IMR-90 (cell line): ENCODE results near the gene SMIM41. TPM values are rescaled to one million over a fixed set of nuclear protein-coding genes. Genes with fewer than 3 reads are reported as not detected.

Experiments used
- ATAC-seq: fragments of 200-7000 bp; cut with Tn5 transposase; 2 replicates; pipeline ENCODE4 v1.9.1; 2020; ENCODE audit warnings: low read depth, mild to moderate bottlenecking, moderate library complexity
- BruUV-seq: library from RNA; stranded (reverse); fragments of 400-500 nt; replicated peaks from 2 replicates; lab custom pipeline; 2021; lab: Mats Ljungman, UMichigan
- CTCF ChIA-PET: fragments of 300-600 bp; formaldehyde crosslinking; extraction: SDS; loops from one replicate; lab custom pipeline; 2021; ENCODE audit warnings: antibody characterized with exemption; lab: Yijun Ruan, JAX
- POLR2A ChIA-PET: fragments of 300-600 bp; sonication (Branson Sonifier 250); formaldehyde crosslinking; loops from one replicate; lab custom pipeline; 2022; ENCODE audit warnings: antibody characterized with exemption; ENCODE audit not compliant: unreplicated experiment; lab: Charles Lee
- DNase-seq: peaks from one replicate; pipeline ENCODE4 v3.0.0; 2013
- H2AFZ ChIP-seq: replicated peaks from 2 replicates; pipeline ENCODE3; 2013; ENCODE audit warnings: low read length, mild to moderate bottlenecking; ENCODE audit not compliant: poor library complexity
- H2AK5ac ChIP-seq: 2 replicates; pipeline ENCODE4 v1.6.1; 2013; ENCODE audit warnings: low read depth, low read length, inconsistent platforms
- H2AK9ac ChIP-seq: replicated peaks from 2 replicates; pipeline ENCODE3; 2013; ENCODE audit warnings: mild to moderate bottlenecking, low read depth, low read length, moderate library complexity; ENCODE audit not compliant: poor library complexity
- H2BK120ac ChIP-seq: 2 replicates; pipeline ENCODE4 v1.6.1; 2013; ENCODE audit warnings: low read depth, low read length, inconsistent platforms
- H2BK15ac ChIP-seq: 3 replicates; pipeline ENCODE4 v1.6.1; 2013; ENCODE audit warnings: low read depth, low read length, inconsistent platforms
- H2BK20ac ChIP-seq: 2 replicates; pipeline ENCODE4 v1.6.1; 2013; ENCODE audit warnings: low read depth, mild to moderate bottlenecking, inconsistent platforms, low read length, moderate library complexity
- H2BK5ac ChIP-seq: 2 replicates; pipeline ENCODE4 v1.6.1; 2013; ENCODE audit warnings: mild to moderate bottlenecking, low read depth, low read length, inconsistent platforms; ENCODE audit not compliant: poor library complexity, severe bottlenecking
- H3K14ac ChIP-seq: replicated peaks from 2 replicates; pipeline ENCODE4 v1.6.1; 2013; ENCODE audit warnings: low read depth, low read length, inconsistent platforms
- H3K18ac ChIP-seq: 2 replicates; pipeline ENCODE4 v1.6.1; 2013; ENCODE audit warnings: low read depth, low read length, control low read depth
- H3K23ac ChIP-seq: 2 replicates; pipeline ENCODE4 v1.6.1; 2013; ENCODE audit warnings: low read depth, low read length, inconsistent platforms
- H3K27ac ChIP-seq: 2 replicates; pipeline ENCODE4 v1.5.1; 2013; ENCODE audit warnings: mild to moderate bottlenecking, control low read depth, low read length; ENCODE audit not compliant: insufficient read depth
- H3K27me3 ChIP-seq: 2 replicates; pipeline ENCODE4 v1.6.1; 2013; ENCODE audit warnings: low read length; ENCODE audit not compliant: control insufficient read depth, insufficient read depth
- H3K36me3 ChIP-seq: 2 replicates; pipeline ENCODE4 v1.6.1; 2013; ENCODE audit warnings: low read length, mixed read lengths; ENCODE audit not compliant: control insufficient read depth, insufficient read depth
- H3K4ac ChIP-seq: 2 replicates; pipeline ENCODE4 v1.6.1; 2013; ENCODE audit warnings: low read depth, low read length, inconsistent platforms
- H3K4me1 ChIP-seq: 2 replicates; pipeline ENCODE4 v1.6.1; 2013; ENCODE audit warnings: low read length, mixed read lengths; ENCODE audit not compliant: control insufficient read depth, insufficient read depth
- H3K4me2 ChIP-seq: 2 replicates; pipeline ENCODE4 v1.6.1; 2013; ENCODE audit warnings: low read depth, mild to moderate bottlenecking, control low read depth, low read length, moderate library complexity
- H3K4me3 ChIP-seq: 2 replicates; pipeline ENCODE4 v1.5.1; 2013; ENCODE audit warnings: low read depth, mild to moderate bottlenecking, control low read depth, low read length, moderate library complexity; ENCODE audit not compliant: insufficient read depth
- H3K56ac ChIP-seq: 2 replicates; pipeline ENCODE4 v1.6.1; 2013; ENCODE audit warnings: low read length, inconsistent platforms; ENCODE audit not compliant: insufficient read depth; ENCODE audit errors: extremely low read depth
- H3K79me1 ChIP-seq, 2 experiments: 2 replicates each; pipeline ENCODE4 v1.6.1; 2013; ENCODE audit warnings: low read length in 2 of 2, inconsistent platforms in 1 of 2, low read depth in 1 of 2
- H3K9ac ChIP-seq: 2 replicates; pipeline ENCODE4 v1.6.1; 2013; ENCODE audit warnings: low read depth, low read length, control low read depth
- H3K9me1 ChIP-seq: 2 replicates; pipeline ENCODE4 v1.6.1; 2013; ENCODE audit warnings: low read length, inconsistent platforms; ENCODE audit not compliant: insufficient read depth
- H3K9me3 ChIP-seq: 2 replicates; pipeline ENCODE4 v1.6.1; 2013; ENCODE audit warnings: low read length; ENCODE audit not compliant: control insufficient read depth, insufficient read depth
- H4K20me1 ChIP-seq: 2 replicates; pipeline ENCODE4 v1.6.1; 2013; ENCODE audit warnings: low read length, inconsistent platforms; ENCODE audit not compliant: insufficient read depth
- H4K5ac ChIP-seq: 2 replicates; pipeline ENCODE4 v1.6.1; 2013; ENCODE audit warnings: mild to moderate bottlenecking, low read depth, low read length, control low read depth
- H4K8ac ChIP-seq, 2 experiments: 2 replicates each; pipeline ENCODE4 v1.6.1; 2013; ENCODE audit warnings: low read depth in 2 of 2, low read length in 2 of 2, control low read depth in 1 of 2, inconsistent platforms in 1 of 2
- H4K91ac ChIP-seq: 2 replicates; pipeline ENCODE4 v1.6.1; 2013; ENCODE audit warnings: low read depth, low read length, inconsistent platforms; ENCODE audit not compliant: insufficient read depth
- CEBPB ChIP-seq: IDR thresholded peaks from 2 replicates; pipeline ENCODE4 v1.6.1; 2012; ENCODE audit warnings: low read depth, low read length, improper control_type of control experiment
- ELK1 ChIP-seq: fragments of 150-350 bp; IDR thresholded peaks from 2 replicates; pipeline ENCODE4 v1.6.1; 2016; ENCODE audit warnings: low read depth, mild to moderate bottlenecking, low read length, moderate library complexity, borderline replicate concordance
- MAFK ChIP-seq: IDR thresholded peaks from 2 replicates; pipeline ENCODE4 v1.6.1; 2012; ENCODE audit warnings: low read depth, low read length, improper control_type of control experiment
- MAZ ChIP-seq: IDR thresholded peaks from 2 replicates; pipeline ENCODE4 v1.6.1; 2012; ENCODE audit warnings: low read depth, mild to moderate bottlenecking, low read length, improper control_type of control experiment, moderate library complexity, borderline replicate concordance
- POLR2A ChIP-seq: IDR thresholded peaks from 2 replicates; pipeline ENCODE4 v1.6.1; 2012; ENCODE audit warnings: mild to moderate bottlenecking, low read depth, low read length
- RAD21 ChIP-seq: IDR thresholded peaks from 2 replicates; pipeline ENCODE4 v1.6.1; 2012; ENCODE audit warnings: low read length, improper control_type of control experiment
- RFX5 ChIP-seq: IDR thresholded peaks from 2 replicates; pipeline ENCODE4 v1.8.0; 2012; ENCODE audit warnings: low read depth, mild to moderate bottlenecking, low read length, moderate library complexity
- WGBS, 2 experiments: methylation state at CpG; one replicate each; pipeline versions ENCODE4 v1.1.5 to v1.1.7; 2013; ENCODE audit warnings: missing lambda C conversion rate in 2 of 2; ENCODE audit not compliant: insufficient read length in 1 of 2; ENCODE audit errors: extremely low coverage in 2 of 2; 5-methylcytosine and 5-hydroxymethylcytosine counted together
- dilution Hi-C: fragments of 300-500 bp; cut with HindIII; formaldehyde crosslinking; loops from one replicate; pipeline ENCODE4 v1.14.3; 2018; ENCODE audit warnings: low sequenced_read_pairs; ENCODE audit not compliant: unreplicated experiment
- in situ Hi-C: fragments of 300-500 bp; cut with MboI; formaldehyde crosslinking; loops from 3 replicates; pipeline ENCODE4 v1.14.3; 2019; ENCODE audit warnings: low sequenced_read_pairs, inconsistent platforms, mixed read lengths
- intact Hi-C: fragments of 100-400 bp; cut with micrococcal nuclease; formaldehyde crosslinking; loops from 2 replicates; pipeline ENCODE4 v1.10.0; 2022
- polyA plus RNA-seq, 3 experiments: library from polyadenylated mRNA; depleted of rRNA; stranded (reverse); fragments of >200 nt; gene quantifications; 2 replicates each; pipeline ENCODE4 v1.2.3, GENCODE V29; 2012; ENCODE audit warnings: low replicate concordance in 1 of 3
- total RNA-seq: library from RNA; depleted of rRNA; stranded (reverse); fragments of >200 nt; gene quantifications from 2 replicates; pipeline ENCODE4 v1.2.3, GENCODE V29; 2012
- TF ChIP-seq, protein P1 (sequence below): fragments of 150-350 bp; IDR thresholded peaks from 2 replicates; pipeline ENCODE4 v1.6.1; 2017; ENCODE audit warnings: mild to moderate bottlenecking, antibody characterized with exemption, low read length, low read depth
- TF ChIP-seq, protein P2 (sequence below): conservative IDR thresholded peaks from 2 replicates; pipeline ENCODE4 v1.5.1; 2012; ENCODE audit warnings: mild to moderate bottlenecking, low read depth, low read length, improper control_type of control experiment

SMIM41 gene
- total and polyA plus RNA-seq, 2 of the 4 experiments (the other 2 are of a cell fraction) = not detected

DNA sequence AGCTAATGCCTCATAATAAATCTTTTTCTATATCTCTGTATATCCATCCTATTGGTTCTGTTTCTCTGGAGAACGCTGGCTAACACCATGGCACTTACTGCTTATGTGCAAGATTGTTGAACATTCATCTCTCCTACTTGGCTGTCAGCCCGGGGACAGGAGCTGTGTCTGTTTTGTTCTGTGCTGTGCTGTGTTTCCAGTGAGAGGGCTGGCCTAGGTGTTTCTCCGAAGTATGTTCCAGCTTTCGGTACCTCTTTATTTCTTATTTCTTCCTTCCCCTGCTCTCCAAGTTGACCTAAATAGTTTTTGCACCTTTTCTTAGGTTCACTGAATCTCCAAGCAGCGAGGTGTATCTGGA lies 47.1 kb upstream of the SMIM41 start:
- H2AK5ac ChIP-seq = 0 out of 2 replicates have a peak overlapping the region, but pooled peaks have one; percentile 3
- H3K36me3 ChIP-seq = no peaks in the 10 kb centered on the region
- peak overlapping the region; percentile 20; the same call in 1 of the 2 replicates for H3K4me3 ChIP-seq
- peak overlapping the region; percentile 11 for H2BK5ac ChIP-seq
- peaks cover 0 to 11% of the 10 kb centered on the region in 2 experiments; a peak in 2 of 4 replicates for H3K79me1 ChIP-seq
- ATAC-seq = peak; percentile 44
- H3K27me3 ChIP-seq = no peaks in the 10 kb centered on the region
- peak; percentile 80 for DNase-seq
- 0 out of 2 replicates have a peak overlapping the region, but pooled peaks have one; percentile 25 for H3K27ac ChIP-seq
- H4K5ac ChIP-seq = no peak overlapping the region
- peaks cover 8% of the 10 kb centered on the region for H3K4me1 ChIP-seq
- H3K9me3 ChIP-seq = no peaks in the 10 kb centered on the region
- 0 out of 2 replicates have a peak overlapping the region, but pooled peaks have one; percentile 12 for H2BK20ac ChIP-seq
- no CpG with 5 or more reads among the region's 5 CpGs for WGBS, 2 experiments
- TF ChIP-seq MAFK = no peak
- TF ChIP-seq, protein P1, sequence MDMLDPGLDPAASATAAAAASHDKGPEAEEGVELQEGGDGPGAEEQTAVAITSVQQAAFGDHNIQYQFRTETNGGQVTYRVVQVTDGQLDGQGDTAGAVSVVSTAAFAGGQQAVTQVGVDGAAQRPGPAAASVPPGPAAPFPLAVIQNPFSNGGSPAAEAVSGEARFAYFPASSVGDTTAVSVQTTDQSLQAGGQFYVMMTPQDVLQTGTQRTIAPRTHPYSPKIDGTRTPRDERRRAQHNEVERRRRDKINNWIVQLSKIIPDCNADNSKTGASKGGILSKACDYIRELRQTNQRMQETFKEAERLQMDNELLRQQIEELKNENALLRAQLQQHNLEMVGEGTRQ = no peak
- no peak for TF ChIP-seq RFX5
- TF ChIP-seq, protein P2, sequence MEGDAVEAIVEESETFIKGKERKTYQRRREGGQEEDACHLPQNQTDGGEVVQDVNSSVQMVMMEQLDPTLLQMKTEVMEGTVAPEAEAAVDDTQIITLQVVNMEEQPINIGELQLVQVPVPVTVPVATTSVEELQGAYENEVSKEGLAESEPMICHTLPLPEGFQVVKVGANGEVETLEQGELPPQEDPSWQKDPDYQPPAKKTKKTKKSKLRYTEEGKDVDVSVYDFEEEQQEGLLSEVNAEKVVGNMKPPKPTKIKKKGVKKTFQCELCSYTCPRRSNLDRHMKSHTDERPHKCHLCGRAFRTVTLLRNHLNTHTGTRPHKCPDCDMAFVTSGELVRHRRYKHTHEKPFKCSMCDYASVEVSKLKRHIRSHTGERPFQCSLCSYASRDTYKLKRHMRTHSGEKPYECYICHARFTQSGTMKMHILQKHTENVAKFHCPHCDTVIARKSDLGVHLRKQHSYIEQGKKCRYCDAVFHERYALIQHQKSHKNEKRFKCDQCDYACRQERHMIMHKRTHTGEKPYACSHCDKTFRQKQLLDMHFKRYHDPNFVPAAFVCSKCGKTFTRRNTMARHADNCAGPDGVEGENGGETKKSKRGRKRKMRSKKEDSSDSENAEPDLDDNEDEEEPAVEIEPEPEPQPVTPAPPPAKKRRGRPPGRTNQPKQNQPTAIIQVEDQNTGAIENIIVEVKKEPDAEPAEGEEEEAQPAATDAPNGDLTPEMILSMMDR = no peak
- TF ChIP-seq POLR2A = 0 out of 2 replicates have a peak, but pooled peaks have one; percentile 61
- no peak for TF ChIP-seq MAZ
- no peak for TF ChIP-seq ELK1
- TF ChIP-seq CEBPB = 0 out of 2 replicates have a peak, but pooled peaks have one; percentile 10
- no peak for TF ChIP-seq RAD21
- dilution Hi-C loops (no loop called here), in situ Hi-C loops (no loop called here), intact Hi-C loops (loop anchor here (2.0 kb wide), 2 partner anchors 38 to 50 kb away; no protein-coding TSS in a partner anchor)
- H2BK15ac ChIP-seq = no peak overlapping the region
- H3K4me2 ChIP-seq = peak overlapping the region; percentile 79
- peaks cover 2% of the 10 kb centered on the region for H3K9me1 ChIP-seq
- peak overlapping the region; percentile 93 for H2AFZ ChIP-seq
- peak overlapping the region; percentile 29; the same call in 1 of the 2 replicates for H3K14ac ChIP-seq
- no peak overlapping the region; the same call in 1 of the 2 replicates for H3K18ac ChIP-seq
- peak overlapping the region; percentile 2; the same call in 1 of the 2 replicates for H3K9ac ChIP-seq
- H3K23ac ChIP-seq = no peak overlapping the region; the same call in 1 of the 2 replicates
- BruUV-seq = TSS peak; percentile 95
- H4K20me1 ChIP-seq = no peaks in the 10 kb centered on the region
- H3K4ac ChIP-seq = peak overlapping the region; percentile 19; the same call in 1 of the 2 replicates
- H2BK120ac ChIP-seq = no peak overlapping the region
- H2AK9ac ChIP-seq = peak overlapping the region; percentile 17
- CTCF ChIA-PET = interaction anchor here (1.0 to 1.6 kb wide), 5 partner anchors 9 to 50 kb away, joined by 4 to 9 read pairs (median 5); partner anchors contain the start of gene NR4A1
- no peak overlapping the region for H4K91ac ChIP-seq
- peak overlapping the region in 1 of 2 experiments; percentile 42; a peak in 1 of 4 replicates for H4K8ac ChIP-seq
- H3K56ac ChIP-seq = no peak overlapping the region
- POLR2A ChIA-PET = interaction anchor here (0.9 to 1.2 kb wide), 4 partner anchors 14 to 32 kb away, joined by 3 to 5 read pairs (median 3); partner anchors contain the start of gene NR4A1
